ENCODE measurements around the gene TSPAN31. TPM values are rescaled to one million over a fixed set of nuclear protein-coding genes. Genes with fewer than 3 reads are reported as not detected.
A peak's percentile ranks its signal among the peaks of the same experiment; 100 is the strongest.

The TSPAN31 gene
- total and polyA plus RNA-seq, 9 of the 15 experiments (the other 6 are each of a cell fraction or from before 2014, with no cell fraction given): 11.3 to 26.4 (median 14.3) TPM

DNA sequence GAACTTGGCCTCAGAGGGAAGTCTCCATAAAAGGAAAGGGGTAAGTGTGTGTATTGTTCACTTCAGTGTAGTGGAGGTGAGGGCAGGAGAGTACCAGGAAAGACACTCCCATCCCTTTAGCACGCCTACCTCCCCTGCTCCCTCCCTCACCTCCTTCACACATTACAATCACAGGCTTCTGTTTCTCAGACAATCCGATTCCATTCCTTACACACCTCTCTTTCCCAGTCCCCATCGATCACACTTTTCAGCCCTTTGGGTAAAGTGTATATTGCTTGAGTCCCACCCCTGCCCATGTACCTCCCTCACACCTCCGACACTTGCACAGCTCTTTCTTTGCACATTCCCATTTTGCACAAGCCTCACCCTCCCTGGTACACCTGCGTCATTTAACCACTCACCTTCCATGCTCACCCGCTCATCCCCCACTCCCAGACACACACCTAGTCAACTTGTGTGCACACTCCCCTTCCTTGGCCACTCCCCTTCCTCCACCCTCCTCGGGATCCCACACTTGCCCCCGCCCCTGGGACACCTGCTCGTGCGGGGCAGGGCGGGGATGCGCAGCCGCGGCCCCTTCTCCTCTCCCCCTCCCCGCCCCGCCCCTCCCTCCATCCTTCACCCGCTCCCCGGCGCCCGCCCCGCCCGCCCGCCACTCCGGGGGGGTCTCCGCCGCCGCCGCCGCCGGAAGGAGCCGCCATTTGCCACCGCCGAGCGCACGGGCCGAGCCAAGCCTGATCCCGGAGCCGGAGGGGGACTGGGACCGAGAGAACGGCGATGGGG is 9.8 kb downstream of the TSPAN31 start, which contains the start of gene MARCHF9:
Gene MARCHF9, plus strand, starts transcription at position 693 of the 783 bp plus-strand sequence. CDS start 426 bp downstream, outside the sequence.
- intact Hi-C loops (cut with micrococcal nuclease): no loop called here
- H3K9me3 ChIP-seq (replicated peaks; ENCODE audit: control insufficient read depth, insufficient read depth, low read depth, low read length): no peaks in the 10 kb centered on the region
- H3K4me1 ChIP-seq (replicated peaks in 1 of 2; ENCODE audit: control insufficient read depth in 2 of 2, insufficient read depth in 2 of 2, low read length in 2 of 2): peaks cover 40 to 41% of the 10 kb centered on the region in 2 experiments
- H3K79me2 ChIP-seq (ENCODE audit: control insufficient read depth, insufficient read depth, low read length): peaks cover 39% of the 10 kb centered on the region
- in situ Hi-C loops (cut with MboI): no loop called here
- ATAC-seq (peak; percentile 60), FAIRE-seq (no peak), DNase-seq (ENCODE audit: extremely low read depth in 1 of 4, low spot score in 3 of 4) (peak; percentile 86 to 89 (median 87))
- H3K36me3 ChIP-seq (ENCODE audit: control insufficient read depth, insufficient read depth, low read length): peaks cover 34% of the 10 kb centered on the region
- H3K4me3 ChIP-seq: peak within 1 kb of the TSS; percentile 50
- BruUV-seq (replicated peaks): no TSS peak
- H3K9ac ChIP-seq (ENCODE audit: insufficient read depth in 1 of 2, low read depth in 2 of 2, low read length in 2 of 2): peak within 1 kb of the TSS; percentile 62 to 90
- WGBS (ENCODE audit: insufficient coverage, low coverage, missing lambda C conversion rate): 6% methylated on average over 6 of the region's 41 CpGs
- peak within 1 kb of the TSS; percentile 71 for H3K27ac ChIP-seq (ENCODE audit: extremely low read depth, low read depth, low read length)
- no peaks in the 10 kb centered on the region for H3K9me1 ChIP-seq (ENCODE audit: control insufficient read depth, insufficient read depth, low read length)
- CTCF ChIA-PET (ENCODE audit: low intra/inter-chr PET ratio): no interaction called here
- H2AFZ ChIP-seq (ENCODE audit: low read depth, low read length): peak within 1 kb of the TSS; percentile 68
- H3K4me2 ChIP-seq (ENCODE audit: insufficient read depth, low read length): peak within 1 kb of the TSS; percentile 94
- H3K27me3 ChIP-seq (ENCODE audit: control insufficient read depth in 2 of 2, insufficient read depth in 2 of 2, low read length in 2 of 2): no peaks in the 10 kb centered on the region
- H4K20me1 ChIP-seq (replicated peaks; ENCODE audit: control insufficient read depth, insufficient read depth, low read length): no peaks in the 10 kb centered on the region
- POLR2A ChIA-PET: interaction anchor here (0.9 to 1.0 kb wide), 4 partner anchors 9 to 21 kb away, joined by 3 to 5 read pairs (median 3); partner anchors contain the start of genes EEF1AKMT3 and METTL1
- TF ChIP-seq ELF1 (tag; IDR thresholded peaks at IDR 0.05) (no peak), NCOA6 (IDR thresholded peaks at IDR 0.05) (no peak), MAZ (CRISPR knock-in tag; conservative IDR thresholded peaks at IDR 0.05 in 1 of 2, IDR thresholded peaks at IDR 0.05 in 1 of 2) (peak; percentile 66 to 87; a peak in 3 of 4 replicates), CREM (IDR thresholded peaks at IDR 0.05; ENCODE audit: low read depth) (no peak), DMBX1 (CRISPR knock-in tag; IDR thresholded peaks at IDR 0.05; ENCODE audit: borderline replicate concordance) (no peak), FOXK2 (conservative IDR thresholded peaks at IDR 0.05 in 1 of 2, IDR thresholded peaks at IDR 0.05 in 1 of 2; ENCODE audit: low read depth in 2 of 2) (peak; percentile 23 to 48; a peak in 1 of 4 replicates), ZBTB8A (IDR thresholded peaks at IDR 0.05; ENCODE audit: partially characterized antibody) (no peak), NFXL1 (CRISPR knock-in tag; IDR thresholded peaks at IDR 0.05) (no peak)
- TF ChIP-seq, protein P1, sequence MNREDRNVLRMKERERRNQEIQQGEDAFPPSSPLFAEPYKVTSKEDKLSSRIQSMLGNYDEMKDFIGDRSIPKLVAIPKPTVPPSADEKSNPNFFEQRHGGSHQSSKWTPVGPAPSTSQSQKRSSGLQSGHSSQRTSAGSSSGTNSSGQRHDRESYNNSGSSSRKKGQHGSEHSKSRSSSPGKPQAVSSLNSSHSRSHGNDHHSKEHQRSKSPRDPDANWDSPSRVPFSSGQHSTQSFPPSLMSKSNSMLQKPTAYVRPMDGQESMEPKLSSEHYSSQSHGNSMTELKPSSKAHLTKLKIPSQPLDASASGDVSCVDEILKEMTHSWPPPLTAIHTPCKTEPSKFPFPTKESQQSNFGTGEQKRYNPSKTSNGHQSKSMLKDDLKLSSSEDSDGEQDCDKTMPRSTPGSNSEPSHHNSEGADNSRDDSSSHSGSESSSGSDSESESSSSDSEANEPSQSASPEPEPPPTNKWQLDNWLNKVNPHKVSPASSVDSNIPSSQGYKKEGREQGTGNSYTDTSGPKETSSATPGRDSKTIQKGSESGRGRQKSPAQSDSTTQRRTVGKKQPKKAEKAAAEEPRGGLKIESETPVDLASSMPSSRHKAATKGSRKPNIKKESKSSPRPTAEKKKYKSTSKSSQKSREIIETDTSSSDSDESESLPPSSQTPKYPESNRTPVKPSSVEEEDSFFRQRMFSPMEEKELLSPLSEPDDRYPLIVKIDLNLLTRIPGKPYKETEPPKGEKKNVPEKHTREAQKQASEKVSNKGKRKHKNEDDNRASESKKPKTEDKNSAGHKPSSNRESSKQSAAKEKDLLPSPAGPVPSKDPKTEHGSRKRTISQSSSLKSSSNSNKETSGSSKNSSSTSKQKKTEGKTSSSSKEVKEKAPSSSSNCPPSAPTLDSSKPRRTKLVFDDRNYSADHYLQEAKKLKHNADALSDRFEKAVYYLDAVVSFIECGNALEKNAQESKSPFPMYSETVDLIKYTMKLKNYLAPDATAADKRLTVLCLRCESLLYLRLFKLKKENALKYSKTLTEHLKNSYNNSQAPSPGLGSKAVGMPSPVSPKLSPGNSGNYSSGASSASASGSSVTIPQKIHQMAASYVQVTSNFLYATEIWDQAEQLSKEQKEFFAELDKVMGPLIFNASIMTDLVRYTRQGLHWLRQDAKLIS (CRISPR knock-in tag; IDR thresholded peaks at IDR 0.05): no peak
- TF ChIP-seq, protein P2, sequence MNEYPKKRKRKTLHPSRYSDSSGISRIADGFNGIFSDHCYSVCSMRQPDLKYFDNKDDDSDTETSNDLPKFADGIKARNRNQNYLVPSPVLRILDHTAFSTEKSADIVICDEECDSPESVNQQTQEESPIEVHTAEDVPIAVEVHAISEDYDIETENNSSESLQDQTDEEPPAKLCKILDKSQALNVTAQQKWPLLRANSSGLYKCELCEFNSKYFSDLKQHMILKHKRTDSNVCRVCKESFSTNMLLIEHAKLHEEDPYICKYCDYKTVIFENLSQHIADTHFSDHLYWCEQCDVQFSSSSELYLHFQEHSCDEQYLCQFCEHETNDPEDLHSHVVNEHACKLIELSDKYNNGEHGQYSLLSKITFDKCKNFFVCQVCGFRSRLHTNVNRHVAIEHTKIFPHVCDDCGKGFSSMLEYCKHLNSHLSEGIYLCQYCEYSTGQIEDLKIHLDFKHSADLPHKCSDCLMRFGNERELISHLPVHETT (CRISPR knock-in tag; conservative IDR thresholded peaks at IDR 0.05 in 1 of 2, IDR thresholded peaks at IDR 0.05 in 1 of 2): peak in 1 of 2 experiments; percentile 77; a peak in 2 of 4 replicates
- TF ChIP-seq, protein P3, sequence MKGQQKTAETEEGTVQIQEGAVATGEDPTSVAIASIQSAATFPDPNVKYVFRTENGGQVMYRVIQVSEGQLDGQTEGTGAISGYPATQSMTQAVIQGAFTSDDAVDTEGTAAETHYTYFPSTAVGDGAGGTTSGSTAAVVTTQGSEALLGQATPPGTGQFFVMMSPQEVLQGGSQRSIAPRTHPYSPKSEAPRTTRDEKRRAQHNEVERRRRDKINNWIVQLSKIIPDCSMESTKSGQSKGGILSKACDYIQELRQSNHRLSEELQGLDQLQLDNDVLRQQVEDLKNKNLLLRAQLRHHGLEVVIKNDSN (CRISPR knock-in tag; IDR thresholded peaks at IDR 0.05): peak; percentile 5; the same call in 1 of the 2 replicates
- TF ChIP-seq, protein P4, sequence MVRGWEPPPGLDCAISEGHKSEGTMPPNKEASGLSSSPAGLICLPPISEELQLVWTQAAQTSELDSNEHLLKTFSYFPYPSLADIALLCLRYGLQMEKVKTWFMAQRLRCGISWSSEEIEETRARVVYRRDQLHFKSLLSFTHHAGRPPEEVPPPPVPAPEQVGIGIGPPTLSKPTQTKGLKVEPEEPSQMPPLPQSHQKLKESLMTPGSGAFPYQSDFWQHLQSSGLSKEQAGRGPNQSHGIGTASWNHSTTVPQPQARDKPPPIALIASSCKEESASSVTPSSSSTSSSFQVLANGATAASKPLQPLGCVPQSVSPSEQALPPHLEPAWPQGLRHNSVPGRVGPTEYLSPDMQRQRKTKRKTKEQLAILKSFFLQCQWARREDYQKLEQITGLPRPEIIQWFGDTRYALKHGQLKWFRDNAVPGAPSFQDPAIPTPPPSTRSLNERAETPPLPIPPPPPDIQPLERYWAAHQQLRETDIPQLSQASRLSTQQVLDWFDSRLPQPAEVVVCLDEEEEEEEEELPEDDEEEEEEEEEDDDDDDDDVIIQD (CRISPR knock-in tag; IDR thresholded peaks at IDR 0.05): no peak

All from K562 (cell line).